ENCODE results near the gene TMEM256.
A peak's percentile ranks its signal among the peaks of the same experiment; 100 is the strongest.
"Not testable (repeated sequence)": the region's sequence is repeated elsewhere in the genome, so short reads cannot be mapped to it uniquely, and the experiment has no call there.

The TMEM256 gene

GRCh38 chr17:7380855-7381683 lies 22.8 kb downstream of the TMEM256 start, which contains the start of gene TNK1:
Gene TNK1 (plus strand): TSS chr17:7381089. CDS start chr17:7382927, 1,838 bp downstream.
- DNase-seq = no peak

GRCh38 chr17:7380321-7380720 lies 23.6 kb downstream of the TMEM256 start:
- DNase-seq = no peak

DNA sequence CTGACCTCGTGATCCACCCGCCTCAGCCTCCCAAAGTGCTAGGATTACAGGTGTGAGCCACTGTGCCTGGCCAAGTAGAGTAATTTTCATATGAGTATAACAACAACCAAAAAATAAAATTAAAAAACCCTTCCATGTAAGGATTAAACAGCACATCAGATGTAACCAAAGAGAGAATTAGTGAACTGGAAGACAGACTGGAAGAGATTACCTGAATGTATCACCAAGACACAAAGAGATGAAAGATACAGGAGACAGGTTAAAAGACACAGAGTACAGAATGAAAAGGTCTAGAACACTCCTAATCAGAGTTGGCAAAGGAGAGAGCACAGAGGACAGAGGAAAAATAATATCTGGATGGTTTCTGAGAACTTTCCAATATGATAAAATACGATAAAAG lies 24.8 kb downstream of the TMEM256 start:
- DNase-seq = no peak

GRCh38 chr17:7374353-7374752 lies 29.5 kb downstream of the TMEM256 start:
- no peak for DNase-seq

- no peak for DNase-seq
Measured at GRCh38 chr17:7370853-7371252, 33.0 kb downstream of the TMEM256 start.

DNA sequence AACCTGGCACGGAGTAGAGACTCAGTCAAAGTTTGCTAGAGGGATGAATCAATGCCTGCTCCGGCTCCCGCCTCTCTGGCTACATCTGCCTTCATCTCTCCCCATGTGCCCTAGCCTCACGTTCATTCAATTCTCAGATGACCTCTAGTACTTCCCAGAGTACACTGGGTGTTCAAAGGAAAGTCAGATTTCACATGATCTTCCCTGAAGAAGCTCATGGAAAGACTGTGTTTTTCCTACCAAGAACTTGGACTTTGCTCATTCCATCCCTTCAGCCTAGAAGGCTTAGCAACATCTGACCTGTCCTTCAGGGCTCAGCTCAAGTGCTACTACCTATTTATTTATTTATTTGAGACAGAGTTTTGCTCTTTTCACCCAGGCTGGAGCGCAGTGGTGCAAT lies 34.1 kb downstream of the TMEM256 start:
- DNase-seq = no peak

DNA sequence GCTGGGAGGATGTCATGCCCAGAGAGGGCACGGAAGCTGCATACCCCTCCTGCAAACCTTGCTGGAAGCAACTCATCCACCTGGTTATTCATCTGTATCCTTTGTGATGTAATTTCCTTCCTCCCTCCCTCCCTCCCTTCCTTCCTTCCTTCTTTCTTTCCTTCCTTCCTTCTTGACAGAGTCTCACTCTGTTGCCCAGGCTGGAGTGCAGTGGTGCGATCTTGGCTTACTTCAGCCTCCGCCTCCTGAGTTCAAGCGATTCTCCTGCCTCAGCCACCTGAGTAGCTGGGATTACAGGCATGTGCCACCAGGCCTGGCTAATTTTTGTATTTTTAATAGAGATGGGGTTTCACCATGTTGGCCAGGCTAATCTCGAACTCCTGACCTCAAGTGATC lies 35.3 kb downstream of the TMEM256 start:
- DNase-seq = not testable (repeated sequence)

DNA sequence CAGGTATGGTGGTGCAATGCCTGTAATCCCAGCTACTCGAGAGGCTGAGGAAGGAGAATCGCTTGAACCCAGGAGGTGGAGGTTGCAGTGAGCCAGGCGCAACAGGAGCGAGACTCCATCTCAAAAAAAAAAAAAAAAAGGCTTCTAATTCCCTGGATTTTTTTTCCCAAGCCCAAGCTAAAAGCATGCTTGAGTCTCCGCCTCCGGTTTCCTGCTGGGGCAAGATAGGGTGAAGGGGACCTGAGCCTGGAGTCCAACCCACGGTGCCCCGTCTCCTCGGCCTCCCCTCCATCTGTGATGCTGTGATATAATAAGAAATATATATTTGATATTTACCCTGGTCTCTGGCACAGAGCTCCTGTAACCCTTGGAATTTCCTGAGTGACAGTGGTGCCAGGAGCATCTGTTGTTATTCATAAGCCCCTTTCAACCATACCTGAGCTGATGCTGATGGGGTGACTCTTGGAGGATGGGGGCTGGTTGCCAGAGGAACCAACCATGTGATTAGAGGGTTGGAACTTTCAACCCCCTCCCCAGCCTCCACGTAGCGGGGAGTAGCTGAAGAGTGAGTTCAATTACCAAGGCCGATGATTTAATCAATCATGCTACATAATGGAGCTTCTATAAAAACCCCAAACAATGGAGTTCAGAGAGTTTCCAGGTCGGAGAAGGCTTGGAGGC lies 35.8 kb downstream of the TMEM256 start:
- no peak for DNase-seq

DNA sequence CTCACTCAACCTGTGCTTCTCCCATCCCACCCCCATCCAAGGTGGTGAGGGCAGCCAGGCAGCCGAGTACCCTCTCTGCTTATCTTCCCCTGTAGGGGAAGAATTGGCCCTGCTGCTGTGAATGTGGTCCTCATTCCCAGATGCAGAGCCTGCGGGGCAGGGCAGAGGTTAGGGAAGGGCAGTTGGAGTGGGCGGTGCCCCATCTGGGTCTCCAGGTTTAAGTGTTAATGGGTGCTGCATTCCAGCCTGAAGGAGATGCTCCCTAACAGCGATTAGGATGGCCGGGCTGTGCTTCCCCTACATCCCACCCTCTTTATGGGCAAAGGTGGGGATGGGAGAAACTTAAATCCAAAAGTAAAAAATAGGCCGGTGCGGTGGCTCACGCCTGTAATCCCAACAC lies 36.8 kb downstream of the TMEM256 start:
- no peak for DNase-seq

- not testable (repeated sequence) for DNase-seq
Measured at GRCh38 chr17:7365963-7366362, 37.9 kb downstream of the TMEM256 start.

DNA sequence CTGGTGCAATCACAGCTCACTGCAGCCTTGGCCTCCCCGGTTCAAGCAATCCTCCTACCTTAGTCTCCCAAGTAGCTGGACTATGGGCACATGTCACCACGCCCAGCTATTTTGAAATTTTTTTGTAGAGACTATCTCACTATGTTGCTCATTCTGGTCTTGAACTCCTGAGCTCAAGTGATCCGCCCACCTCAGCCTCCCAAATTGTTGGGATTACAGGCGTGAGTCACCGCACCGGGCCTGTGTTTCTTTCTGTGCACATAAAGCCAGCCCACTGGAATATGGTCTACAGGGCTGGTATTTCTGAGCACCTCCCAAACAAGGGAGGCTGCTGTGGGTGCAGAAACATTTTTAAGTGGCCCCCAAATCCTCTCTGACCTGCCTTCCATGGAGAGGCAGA lies 40.6 kb downstream of the TMEM256 start:
- no peak for DNase-seq

GRCh38 chr17:7361906-7362305 lies 42.0 kb downstream of the TMEM256 start:
- DNase-seq = no peak

- no peak for DNase-seq
Measured at GRCh38 chr17:7357381-7357780, 46.5 kb downstream of the TMEM256 start.

- DNase-seq = no peak
Measured at GRCh38 chr17:7356756-7357155, 47.1 kb downstream of the TMEM256 start.

DNA sequence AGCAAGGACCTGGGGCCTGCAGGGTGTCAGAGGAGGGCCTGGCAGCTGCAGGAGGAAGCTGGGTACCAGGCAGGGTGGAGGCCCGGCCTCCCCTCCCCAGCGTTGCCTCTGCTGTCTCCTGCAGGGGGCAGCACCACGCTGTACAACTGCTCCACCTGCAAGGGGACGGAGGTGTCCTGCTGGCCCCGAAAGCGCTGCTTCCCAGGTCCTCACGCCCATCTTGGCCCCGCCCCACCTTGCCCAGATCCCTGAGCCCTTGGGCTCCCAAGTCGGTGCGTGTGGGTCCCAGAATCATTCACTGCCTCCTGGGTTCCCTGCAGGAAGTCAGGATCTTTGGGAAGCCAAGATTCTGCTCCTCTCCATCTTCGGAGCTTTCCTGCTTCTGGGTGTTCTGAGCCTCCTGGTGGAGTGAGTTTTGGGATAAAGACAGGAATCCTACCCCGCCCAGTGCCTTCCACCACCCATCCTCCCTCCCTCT lies 47.8 kb downstream of the TMEM256 start:
- peak; percentile 55 for DNase-seq

DNA sequence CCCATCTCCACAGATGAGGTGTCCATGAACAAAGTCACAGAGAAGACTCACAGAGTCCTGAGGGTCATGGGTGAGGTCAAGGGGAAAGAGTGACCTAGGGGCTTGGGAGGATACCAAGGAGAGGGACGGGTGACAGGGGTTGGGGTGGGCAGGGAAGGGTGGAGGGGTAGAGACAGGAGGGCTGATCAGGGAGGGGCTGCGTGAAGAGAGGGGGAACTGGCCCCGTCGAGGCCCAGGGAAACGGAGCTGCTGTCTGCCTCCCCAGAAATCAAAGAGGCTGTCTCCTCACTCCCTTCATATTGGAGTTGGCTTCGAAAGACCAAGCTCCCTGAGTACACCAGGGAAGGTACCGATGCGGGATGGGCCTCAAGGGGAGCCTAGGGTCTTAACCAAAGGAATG lies 48.3 kb downstream of the TMEM256 start:
- no peak for DNase-seq

DNA sequence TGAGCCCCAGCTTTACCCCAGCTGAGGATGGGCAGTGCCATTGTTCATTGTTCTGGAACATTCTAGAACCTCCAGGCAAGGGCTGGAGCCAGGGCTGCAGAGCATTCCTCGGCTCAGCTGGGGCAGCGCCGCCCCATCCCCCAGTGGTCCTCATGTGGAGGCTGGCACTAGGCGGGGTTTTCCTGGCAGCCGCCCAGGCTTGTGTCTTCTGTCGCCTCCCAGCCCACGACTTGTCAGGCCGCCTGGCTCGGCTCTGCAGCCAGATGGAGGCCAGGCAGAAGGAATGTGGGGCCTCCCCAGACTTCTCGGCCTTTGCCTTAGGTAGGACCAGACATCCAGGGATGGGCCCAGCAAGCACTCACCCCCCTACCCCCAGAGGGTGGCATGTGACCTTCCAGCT lies 48.8 kb downstream of the TMEM256 start, which contains the start of gene TMEM95:
Gene TMEM95 (plus strand): TSS at position 104 of the 400 bp plus-strand sequence. CDS start 49 bp downstream, at position 153.
- peak; percentile 81 for DNase-seq

GRCh38 chr17:7354262-7354843 lies 49.5 kb downstream of the TMEM256 start:
- peak; percentile 48 for DNase-seq

All from midbrain (tissue), 1 donor.